B cell (primary cell): ENCODE results near the gene SASH1. TPM values are rescaled to one million over a fixed set of nuclear protein-coding genes. Genes with fewer than 3 reads are reported as not detected.

Experiments used
- ATAC-seq: fragments of 200-7000 bp; cut with Tn5 transposase; one replicate; pipeline ENCODE4 v1.10.0; 2021; ENCODE audit warnings: low read depth, mild to moderate bottlenecking, moderate number of reproducible peaks, moderate library complexity
- CTCF ChIA-PET: fragments of 350-600 bp; sonication (Branson Sonifier 250); formaldehyde crosslinking; loops from one replicate; lab custom pipeline; 2021; ENCODE audit warnings: antibody characterized with exemption, inconsistent platforms; lab: Charles Lee
- POLR2A ChIA-PET: fragments of 350-600 bp; sonication (Branson Sonifier 250); formaldehyde crosslinking; loops from one replicate; lab custom pipeline; 2021; ENCODE audit warnings: antibody characterized with exemption; lab: Charles Lee
- DNase-seq: peaks from one replicate; pipeline ENCODE4 v3.0.0; 2013
- H2AFZ ChIP-seq: 2 replicates; pipeline ENCODE4 v1.6.1; 2012; ENCODE audit warnings: mild to moderate bottlenecking, low read depth, low read length; ENCODE audit not compliant: insufficient read depth, poor library complexity, severe bottlenecking
- H3K27ac ChIP-seq, 2 donors: 1 replicate in 1 of 2; 2 replicates in 1 of 2; pipeline ENCODE4 v1.5.1; 2012 to 2013; ENCODE audit warnings: low read length in 2 of 2, mild to moderate bottlenecking in 2 of 2, moderate library complexity in 1 of 2
- H3K27me3 ChIP-seq, 4 experiments: fragments of 200-600 bp in 1 of 4; sonication (generic) in 1 of 4; replicated peaks in 1 of 4; 1 replicate in 2 of 4; 2 replicates in 2 of 4; pipeline versions ENCODE4 v1.6.1 to v1.7.0; 2013 to 2016; ENCODE audit warnings: low read length in 3 of 4, mild to moderate bottlenecking in 2 of 4, mixed read lengths in 1 of 4, moderate library complexity in 1 of 4; ENCODE audit not compliant: insufficient read depth in 4 of 4, control insufficient read depth in 3 of 4; ENCODE audit errors: control extremely low read depth in 1 of 4
- H3K36me3 ChIP-seq, 2 experiments: replicated peaks in 1 of 2; 1 replicate in 1 of 2; 2 replicates in 1 of 2; pipeline versions ENCODE4 v1.6.1 to v1.7.1; 2013; ENCODE audit warnings: low read length in 1 of 2; ENCODE audit not compliant: insufficient read depth in 2 of 2, control insufficient read depth in 1 of 2; ENCODE audit errors: control extremely low read depth in 1 of 2, extremely low read depth in 1 of 2
- H3K4me1 ChIP-seq, 2 donors: fragments of 200-600 bp in 1 of 2; sonication (generic) in 1 of 2; 1 replicate in 1 of 2; 2 replicates in 1 of 2; pipeline versions ENCODE4 v1.5.1 to v1.6.1; 2013 to 2017; ENCODE audit warnings: low read length in 2 of 2; ENCODE audit not compliant: control insufficient read depth in 2 of 2, insufficient read depth in 2 of 2
- H3K4me2 ChIP-seq: replicated peaks from 2 replicates; pipeline ENCODE3; 2012; ENCODE audit warnings: mild to moderate bottlenecking, low read depth, low read length; ENCODE audit not compliant: poor library complexity, severe bottlenecking
- H3K4me3 ChIP-seq, 5 experiments: fragments of 200-600 bp in 1 of 5; sonication (generic) in 1 of 5; 1 replicate in 3 of 5; 2 replicates in 2 of 5; pipeline versions ENCODE4 v1.5.1 to v1.7.0; 2011 to 2016; ENCODE audit warnings: low read length in 4 of 5, mild to moderate bottlenecking in 4 of 5, low read depth in 2 of 5, control low read depth in 1 of 5, moderate library complexity in 1 of 5; ENCODE audit not compliant: insufficient read depth in 1 of 5; ENCODE audit errors: control extremely low read depth in 1 of 5, extremely low read depth in 1 of 5
- H3K79me2 ChIP-seq: fragments of 200-600 bp; sonication (generic); one replicate; pipeline ENCODE4 v1.6.0; 2016; ENCODE audit warnings: low read length; ENCODE audit not compliant: control insufficient read depth, insufficient read depth
- H3K9ac ChIP-seq: fragments of 200-600 bp; sonication (generic); 2 replicates; pipeline ENCODE4 v1.6.1; 2017; ENCODE audit warnings: mild to moderate bottlenecking, low read length, moderate library complexity
- H3K9me3 ChIP-seq, 3 donors: one replicate each; pipeline versions ENCODE4 v1.6.1 to v1.7.1; 2013; ENCODE audit warnings: low read length in 2 of 3; ENCODE audit not compliant: control insufficient read depth in 2 of 3, insufficient read depth in 1 of 3; ENCODE audit errors: control extremely low read depth in 1 of 3
- H4K20me1 ChIP-seq: 2 replicates; pipeline ENCODE4 v1.6.0; 2012; ENCODE audit warnings: mild to moderate bottlenecking, low read length; ENCODE audit not compliant: insufficient read depth, control insufficient read depth, poor library complexity, severe bottlenecking
- H3K27ac Mint-ChIP-seq: one replicate; pipeline ENCODE4 v1.8.0; 2021; ENCODE audit warnings: mixed read lengths
- H3K27me3 Mint-ChIP-seq: one replicate; pipeline ENCODE4 v1.8.0; 2021; ENCODE audit warnings: mixed read lengths
- H3K4me1 Mint-ChIP-seq: one replicate; pipeline ENCODE4 v1.8.0; 2021; ENCODE audit warnings: mixed read lengths
- H3K4me3 Mint-ChIP-seq: one replicate; pipeline ENCODE4 v1.8.0; 2021; ENCODE audit warnings: mixed read lengths
- H3K9me3 Mint-ChIP-seq: one replicate; pipeline ENCODE4 v1.8.0; 2022; ENCODE audit warnings: mixed read lengths; ENCODE audit not compliant: insufficient read depth
- EZH2 ChIP-seq: IDR thresholded peaks from 2 replicates; pipeline ENCODE4 v1.6.1; 2012; ENCODE audit warnings: borderline replicate concordance, low read depth, mild to moderate bottlenecking, moderate library complexity, low read length; ENCODE audit not compliant: insufficient read depth, poor library complexity, severe bottlenecking
- WGBS: methylation state at CpG from one replicate; pipeline ENCODE4 v1.1.5; 2013; ENCODE audit warnings: missing lambda C conversion rate; ENCODE audit not compliant: insufficient coverage; 5-methylcytosine and 5-hydroxymethylcytosine counted together
- intact Hi-C: fragments of 100-400 bp; cut with micrococcal nuclease; formaldehyde crosslinking; loops from one replicate; pipeline ENCODE4 v1.10.0; 2022
- polyA plus RNA-seq: library from polyadenylated mRNA; depleted of rRNA; stranded (reverse); fragments of >200 nt; gene quantifications from 2 replicates; pipeline ENCODE4 v1.2.3, GENCODE V29; 2012
- total RNA-seq, 2 donors: library from RNA; stranded (reverse); fragments of 120-200 nt in 1 of 2; gene quantifications; 1 replicate in 1 of 2; 2 replicates in 1 of 2; pipeline versions ENCODE4 v1.2.3 to v1.2.4, GENCODE V29; 2013 to 2022
- TF ChIP-seq, protein P1 (sequence below): fragments of 200-600 bp; IDR thresholded peaks from one replicate; pipeline ENCODE4 v1.8.0; 2022; ENCODE audit warnings: antibody characterized with exemption, mild to moderate bottlenecking

SASH1 gene
- total and polyA plus RNA-seq, 2 donors (not counting 1 experiment from before 2014, with no cell fraction given) = 0.01 to 0.07 TPM

DNA sequence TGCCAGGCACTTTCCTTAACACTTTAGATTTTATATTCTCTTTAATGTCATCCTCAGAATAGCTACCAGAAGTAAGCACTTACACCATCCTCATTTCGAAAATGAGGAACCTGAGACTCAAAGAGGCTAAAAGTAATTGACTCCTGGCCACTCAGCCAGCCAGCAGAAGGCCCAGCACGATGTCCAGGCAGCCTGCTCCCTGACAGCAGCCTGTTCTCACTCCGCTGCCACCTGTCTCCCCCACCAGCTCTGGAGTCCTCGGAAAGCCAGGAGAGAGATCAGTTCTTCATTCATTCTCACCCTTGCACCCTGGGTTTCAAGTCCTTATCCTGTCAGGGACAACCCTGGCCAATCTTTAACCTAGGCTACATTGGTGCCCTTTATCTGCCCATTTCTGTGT is 174.0 kb downstream of the SASH1 start:
- no peak overlapping the region for H3K27ac Mint-ChIP-seq
- H3K4me3 Mint-ChIP-seq = no peak overlapping the region
- ChIA-PET POLR2A (no interaction called here), CTCF (no interaction called here)
- Histone ChIP-seq H3K27me3 (peaks cover 0 to 3% (median 0%) of the 10 kb centered on the region in 4 experiments), H4K20me1 (no peaks in the 10 kb centered on the region), H3K36me3 (no peaks in the 10 kb centered on the region), H3K27ac (no peak overlapping the region), H3K9ac (no peak overlapping the region), H3K4me1 (peaks cover 19 to 21% of the 10 kb centered on the region in 2 donors), H2AFZ (no peak overlapping the region), H3K79me2 (no peaks in the 10 kb centered on the region), H3K4me3 (no peak overlapping the region), H3K9me3 (peaks cover 0 to 6% (median 0%) of the 10 kb centered on the region in 3 donors), H3K4me2 (no peak overlapping the region)
- TF ChIP-seq, protein P1, sequence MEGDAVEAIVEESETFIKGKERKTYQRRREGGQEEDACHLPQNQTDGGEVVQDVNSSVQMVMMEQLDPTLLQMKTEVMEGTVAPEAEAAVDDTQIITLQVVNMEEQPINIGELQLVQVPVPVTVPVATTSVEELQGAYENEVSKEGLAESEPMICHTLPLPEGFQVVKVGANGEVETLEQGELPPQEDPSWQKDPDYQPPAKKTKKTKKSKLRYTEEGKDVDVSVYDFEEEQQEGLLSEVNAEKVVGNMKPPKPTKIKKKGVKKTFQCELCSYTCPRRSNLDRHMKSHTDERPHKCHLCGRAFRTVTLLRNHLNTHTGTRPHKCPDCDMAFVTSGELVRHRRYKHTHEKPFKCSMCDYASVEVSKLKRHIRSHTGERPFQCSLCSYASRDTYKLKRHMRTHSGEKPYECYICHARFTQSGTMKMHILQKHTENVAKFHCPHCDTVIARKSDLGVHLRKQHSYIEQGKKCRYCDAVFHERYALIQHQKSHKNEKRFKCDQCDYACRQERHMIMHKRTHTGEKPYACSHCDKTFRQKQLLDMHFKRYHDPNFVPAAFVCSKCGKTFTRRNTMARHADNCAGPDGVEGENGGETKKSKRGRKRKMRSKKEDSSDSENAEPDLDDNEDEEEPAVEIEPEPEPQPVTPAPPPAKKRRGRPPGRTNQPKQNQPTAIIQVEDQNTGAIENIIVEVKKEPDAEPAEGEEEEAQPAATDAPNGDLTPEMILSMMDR = no peak
- no peak for TF ChIP-seq EZH2
- ATAC-seq = no peak
- H3K4me1 Mint-ChIP-seq = peaks cover 33% of the 10 kb centered on the region
- intact Hi-C loops = no loop called here
- WGBS = 57% methylated on average over 4 of the region's 4 CpGs
- H3K27me3 Mint-ChIP-seq = peaks cover 10% of the 10 kb centered on the region
- H3K9me3 Mint-ChIP-seq = no peaks in the 10 kb centered on the region
- no peak for DNase-seq

DNA sequence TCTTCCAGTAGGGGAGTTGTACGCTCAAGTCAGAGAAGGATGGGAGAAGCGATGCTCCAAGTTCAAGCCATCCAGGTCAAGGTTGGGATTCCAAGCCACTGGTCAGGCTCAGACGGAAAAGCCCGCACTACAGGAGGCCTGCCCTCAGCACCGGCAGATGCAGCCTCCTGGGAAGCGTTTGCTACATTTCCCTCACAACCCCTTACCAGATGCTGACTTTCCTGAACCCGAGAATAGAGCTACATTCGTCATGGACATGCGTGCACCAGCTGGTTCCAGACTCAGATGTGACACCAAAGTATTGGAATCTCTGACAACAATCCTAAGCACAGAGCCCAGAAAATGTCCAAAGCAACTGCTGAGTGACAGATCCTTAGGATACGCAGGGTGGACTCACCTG is 174.8 kb downstream of the SASH1 start:
- no peak overlapping the region for H3K4me3 Mint-ChIP-seq
- H3K9ac ChIP-seq = no peak overlapping the region
- H3K4me1 ChIP-seq = peaks cover 23 to 24% of the 10 kb centered on the region in 2 donors
- no peak overlapping the region for H3K27ac ChIP-seq
- no peaks in the 10 kb centered on the region for H4K20me1 ChIP-seq
- POLR2A ChIA-PET = no interaction called here
- no peak overlapping the region for H3K4me2 ChIP-seq
- peaks cover 0 to 3% (median 0%) of the 10 kb centered on the region in 4 experiments for H3K27me3 ChIP-seq
- no peak overlapping the region for H3K27ac Mint-ChIP-seq
- no peaks in the 10 kb centered on the region for H3K79me2 ChIP-seq
- H3K27me3 Mint-ChIP-seq = peaks cover 10% of the 10 kb centered on the region
- no peak for DNase-seq
- peaks cover 0 to 6% (median 0%) of the 10 kb centered on the region in 3 donors for H3K9me3 ChIP-seq
- no peak for ATAC-seq
- intact Hi-C loops = no loop called here
- H3K4me3 ChIP-seq = no peak overlapping the region
- no peaks in the 10 kb centered on the region for H3K36me3 ChIP-seq
- 97% methylated on average over 10 of the region's 10 CpGs for WGBS
- CTCF ChIA-PET = interaction anchor here (1.3 kb wide), 1 partner anchor 42 kb away, joined by 4 read pairs; no protein-coding TSS in a partner anchor
- TF ChIP-seq EZH2 = no peak
- TF ChIP-seq, protein P1 = no peak
- no peak overlapping the region for H2AFZ ChIP-seq
- no peaks in the 10 kb centered on the region for H3K9me3 Mint-ChIP-seq
- H3K4me1 Mint-ChIP-seq = peaks cover 39% of the 10 kb centered on the region
